RKO (cell line): ENCODE results near the gene ADCK2.
"Not testable (repeated sequence)": the region's sequence is repeated elsewhere in the genome, so short reads cannot be mapped to it uniquely, and the experiment has no call there.

Experiments
- DNase-seq: peaks from one replicate; pipeline ENCODE4 v3.0.0-alpha.2; 2016; ENCODE audit warnings: low spot score

Gene ADCK2

GRCh38 chr7:140645166-140645900 lies 27.4 kb upstream of the ADCK2 start:
- DNase-seq = no peak

GRCh38 chr7:140646931-140647647 lies 25.7 kb upstream of the ADCK2 start:
- DNase-seq = peak; percentile 66

GRCh38 chr7:140649556-140650205 lies 23.1 kb upstream of the ADCK2 start:
- DNase-seq = peak; percentile 58

GRCh38 chr7:140650367-140650766 lies 22.4 kb upstream of the ADCK2 start:
- DNase-seq = no peak

- peak; percentile 83 for DNase-seq
Observed at GRCh38 chr7:140653319-140654108, 19.2 kb upstream of the ADCK2 start.

GRCh38 chr7:140654109-140654387 lies 18.7 kb upstream of the ADCK2 start:
- no peak for DNase-seq

- DNase-seq = no peak
Observed at GRCh38 chr7:140654661-140655060, 18.1 kb upstream of the ADCK2 start.

GRCh38 chr7:140655511-140656408 lies 17.0 kb upstream of the ADCK2 start:
- peak; percentile 90 for DNase-seq

GRCh38 chr7:140656548-140657515 lies 15.9 kb upstream of the ADCK2 start:
- no peak for DNase-seq

GRCh38 chr7:140657891-140658290 lies 14.9 kb upstream of the ADCK2 start:
- no peak for DNase-seq

GRCh38 chr7:140659856-140660255 lies 12.9 kb upstream of the ADCK2 start:
- no peak for DNase-seq

- no peak for DNase-seq
Observed at GRCh38 chr7:140661124-140661523, 11.6 kb upstream of the ADCK2 start.

- DNase-seq = not testable (repeated sequence)
Observed at GRCh38 chr7:140662938-140663337, 9.8 kb upstream of the ADCK2 start.

GRCh38 chr7:140667476-140667875 lies 5.3 kb upstream of the ADCK2 start:
- DNase-seq = no peak

- no peak for DNase-seq
Observed at GRCh38 chr7:140668641-140669040, 4.1 kb upstream of the ADCK2 start.

GRCh38 chr7:140669352-140669751 lies 3.4 kb upstream of the ADCK2 start:
- DNase-seq = no peak

GRCh38 chr7:140669862-140670261 lies 2.9 kb upstream of the ADCK2 start:
- not testable (repeated sequence) for DNase-seq

- DNase-seq = no peak
Observed at GRCh38 chr7:140670343-140670935, 2.3 kb upstream of the ADCK2 start.

- DNase-seq = no peak
Observed at GRCh38 chr7:140671966-140672365, 779 bp upstream of the ADCK2 start.
